GM12874 (cell line): ENCODE measurements around the gene GRAMD4.

Source experiments
- TF ChIP-seq, protein P1 (sequence below): IDR thresholded peaks from 2 replicates; pipeline ENCODE4 v1.5.1; 2011; ENCODE audit warnings: low read depth, mild to moderate bottlenecking, control low read depth, low read length, moderate library complexity; ENCODE audit not compliant: insufficient read depth

Gene GRAMD4

DNA sequence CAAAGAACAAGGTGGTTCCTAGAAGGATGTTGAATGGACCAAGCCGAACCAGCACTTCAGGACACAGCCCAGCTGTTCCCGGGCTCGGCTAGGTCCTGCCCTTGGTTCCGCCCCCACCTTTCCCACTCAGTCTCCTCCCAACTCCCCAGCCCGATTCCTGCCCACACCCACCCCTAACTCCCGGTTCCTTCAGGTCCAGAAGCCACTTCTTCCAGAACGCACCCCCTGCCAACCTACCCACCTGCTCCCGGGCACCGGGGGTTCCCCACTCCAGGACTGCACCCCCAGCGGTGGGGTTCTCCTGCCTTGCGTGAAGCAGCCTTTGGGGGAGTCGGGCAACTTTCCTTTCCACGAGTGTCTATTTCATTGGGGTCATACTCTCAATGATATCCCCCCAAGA lies 87.1 kb downstream of the GRAMD4 start:
- TF ChIP-seq, protein P1, sequence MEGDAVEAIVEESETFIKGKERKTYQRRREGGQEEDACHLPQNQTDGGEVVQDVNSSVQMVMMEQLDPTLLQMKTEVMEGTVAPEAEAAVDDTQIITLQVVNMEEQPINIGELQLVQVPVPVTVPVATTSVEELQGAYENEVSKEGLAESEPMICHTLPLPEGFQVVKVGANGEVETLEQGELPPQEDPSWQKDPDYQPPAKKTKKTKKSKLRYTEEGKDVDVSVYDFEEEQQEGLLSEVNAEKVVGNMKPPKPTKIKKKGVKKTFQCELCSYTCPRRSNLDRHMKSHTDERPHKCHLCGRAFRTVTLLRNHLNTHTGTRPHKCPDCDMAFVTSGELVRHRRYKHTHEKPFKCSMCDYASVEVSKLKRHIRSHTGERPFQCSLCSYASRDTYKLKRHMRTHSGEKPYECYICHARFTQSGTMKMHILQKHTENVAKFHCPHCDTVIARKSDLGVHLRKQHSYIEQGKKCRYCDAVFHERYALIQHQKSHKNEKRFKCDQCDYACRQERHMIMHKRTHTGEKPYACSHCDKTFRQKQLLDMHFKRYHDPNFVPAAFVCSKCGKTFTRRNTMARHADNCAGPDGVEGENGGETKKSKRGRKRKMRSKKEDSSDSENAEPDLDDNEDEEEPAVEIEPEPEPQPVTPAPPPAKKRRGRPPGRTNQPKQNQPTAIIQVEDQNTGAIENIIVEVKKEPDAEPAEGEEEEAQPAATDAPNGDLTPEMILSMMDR = no peak

DNA sequence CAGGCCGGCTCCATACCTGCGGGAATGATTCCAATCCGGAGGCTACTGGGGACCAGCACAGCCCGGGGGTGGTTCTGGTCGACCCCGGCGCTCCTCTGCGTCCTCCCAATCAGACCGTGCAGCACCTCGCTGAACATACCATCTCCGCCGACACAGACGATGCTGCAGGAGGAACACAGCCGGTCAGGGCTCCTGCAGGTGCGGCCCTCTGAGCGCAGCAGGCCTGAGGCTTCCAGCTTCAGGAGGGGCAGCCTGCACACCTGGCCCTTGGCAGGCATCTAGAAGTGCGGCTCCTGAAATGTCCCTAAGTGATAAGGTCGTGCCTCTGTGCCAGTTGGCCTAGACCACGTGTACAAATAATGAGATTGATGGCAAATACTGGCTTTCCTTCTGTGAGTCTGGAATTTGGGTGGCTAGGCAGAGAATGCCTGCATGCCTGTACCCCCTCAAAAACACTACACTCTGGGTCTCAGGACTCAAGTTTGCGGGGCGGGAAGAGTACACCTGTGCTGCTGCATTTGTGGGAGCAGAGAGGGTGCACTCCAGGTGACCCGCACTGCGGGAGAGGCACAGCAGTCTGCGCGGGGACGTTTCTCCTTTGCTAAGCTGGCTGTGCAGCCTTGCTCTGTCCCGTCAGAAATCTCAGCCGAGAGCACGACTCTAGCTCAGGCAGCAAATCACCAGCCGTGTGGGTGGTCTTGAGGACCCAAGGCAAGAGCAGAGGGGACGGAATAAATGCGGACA lies 87.8 kb downstream of the GRAMD4 start:
- TF ChIP-seq, protein P1 = no peak

DNA sequence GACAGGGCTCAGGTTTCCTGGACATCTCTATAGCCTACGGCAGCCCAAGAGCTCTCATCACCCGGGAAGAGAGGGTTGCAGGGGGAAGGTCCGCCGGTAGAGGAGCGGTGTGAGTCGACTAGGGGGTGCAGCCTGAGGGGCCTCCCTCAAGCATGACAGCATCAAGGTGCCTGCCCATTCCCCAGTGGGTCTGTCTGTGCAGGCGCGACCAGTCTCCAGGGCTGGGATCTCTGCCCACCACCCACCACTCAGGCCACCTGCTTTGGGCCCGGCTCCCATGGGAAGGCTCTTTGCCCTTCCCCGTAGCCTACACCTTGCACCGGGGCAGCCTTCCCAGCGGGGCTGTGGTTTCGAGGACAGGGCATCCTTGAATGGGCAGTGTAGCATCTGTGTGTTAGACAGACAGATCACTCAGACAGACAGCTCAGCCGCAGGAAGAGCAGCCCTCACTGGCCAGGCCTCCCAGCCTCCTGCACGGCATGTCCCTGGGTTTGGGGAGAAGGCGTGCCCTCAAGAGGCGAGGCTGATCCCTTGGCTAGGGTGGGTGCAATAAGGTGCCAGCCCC lies 88.7 kb downstream of the GRAMD4 start:
- TF ChIP-seq, protein P1 = no peak

DNA sequence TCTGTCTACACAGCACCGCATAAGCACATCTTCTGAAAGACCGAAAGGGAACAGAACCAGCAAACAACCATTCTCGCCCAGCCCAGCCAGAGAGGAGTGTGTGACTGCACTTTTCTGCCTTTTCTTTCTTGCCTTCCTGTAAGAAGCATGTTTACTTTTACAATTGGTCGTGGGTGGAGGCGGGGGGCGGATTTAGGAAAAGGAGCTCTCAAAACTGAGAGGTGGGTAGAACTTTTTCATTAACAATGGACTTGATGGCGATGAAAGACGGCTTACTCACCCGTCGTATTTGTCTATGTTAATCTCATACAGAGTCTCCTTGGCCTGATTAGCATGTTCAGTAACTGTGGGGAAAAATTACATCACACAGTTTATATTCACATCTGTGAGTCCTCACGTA lies 90.6 kb downstream of the GRAMD4 start:
- TF ChIP-seq, protein P1 = no peak

DNA sequence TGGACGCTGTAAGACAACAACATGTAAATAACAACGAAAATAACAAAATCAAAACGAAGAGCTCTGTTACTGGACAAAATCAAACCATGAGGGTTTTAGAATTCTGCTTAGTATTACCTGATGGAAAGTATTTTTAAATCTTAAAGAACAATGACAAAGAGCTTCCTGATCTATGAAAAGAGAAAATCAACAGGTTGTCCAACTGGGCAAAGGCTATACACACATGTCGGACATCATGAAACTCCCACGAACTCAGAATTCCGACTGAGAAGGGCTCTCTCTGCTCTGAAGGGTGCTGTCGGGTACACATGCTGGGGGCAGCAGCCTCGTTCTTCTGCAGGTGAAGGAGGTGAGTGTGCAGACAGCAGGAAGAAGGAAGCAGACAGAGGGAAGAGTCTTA lies 92.1 kb downstream of the GRAMD4 start:
- TF ChIP-seq, protein P1 = no peak

DNA sequence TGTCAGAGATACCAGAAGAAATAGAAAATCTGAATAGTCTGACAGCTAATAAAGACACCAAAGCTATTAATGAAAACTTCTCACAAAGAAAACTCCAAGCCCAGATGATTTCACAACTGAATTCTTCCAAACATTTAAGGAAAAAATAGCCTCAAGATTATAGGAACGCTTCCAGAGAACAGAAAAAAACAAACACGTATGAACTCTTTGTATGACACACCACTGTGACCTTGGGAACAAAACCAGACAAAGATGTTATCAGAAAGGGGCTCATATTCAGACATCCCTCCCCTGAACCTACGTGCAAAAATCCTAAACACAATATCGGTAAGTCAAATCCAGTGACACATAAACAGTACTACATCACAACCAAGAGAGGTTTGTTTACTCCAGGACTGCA lies 94.4 kb downstream of the GRAMD4 start:
- TF ChIP-seq, protein P1 = no peak

DNA sequence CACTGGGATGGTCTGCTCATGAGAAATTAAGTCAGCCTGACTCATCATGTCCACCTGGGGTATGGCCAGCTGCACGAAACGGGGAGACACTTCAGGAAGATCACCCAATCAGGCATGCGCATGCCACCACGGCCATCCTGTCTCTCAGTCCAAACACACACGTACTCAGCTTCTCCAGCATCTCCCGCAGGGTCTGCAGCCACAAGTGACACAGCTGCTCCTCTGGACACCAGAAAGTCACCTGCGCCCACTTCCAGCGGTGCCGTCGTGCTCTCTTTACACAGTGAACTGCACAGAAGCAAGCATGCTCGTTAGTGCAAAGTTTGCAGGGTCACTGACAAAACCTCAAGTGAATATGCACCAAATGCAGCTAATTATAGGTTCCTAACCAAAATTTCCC lies 99.7 kb downstream of the GRAMD4 start:
- TF ChIP-seq, protein P1 = no peak
